H7 (cell line): ENCODE data around the gene OR5A1. TPM values are rescaled to one million over a fixed set of nuclear protein-coding genes. Genes with fewer than 3 reads are reported as not detected.

Source experiments
- DNase-seq: peaks from one replicate; pipeline ENCODE4 v3.0.0; 2012
- H3K27me3 ChIP-seq: 2 replicates; pipeline ENCODE4 v1.6.0; 2011; ENCODE audit warnings: mild to moderate bottlenecking, low read length; ENCODE audit not compliant: control insufficient read depth, insufficient read depth
- H3K36me3 ChIP-seq: replicated peaks from 2 replicates; pipeline ENCODE4 v1.5.1; 2011; ENCODE audit warnings: low read length; ENCODE audit not compliant: control insufficient read depth, insufficient read depth
- H3K4me3 ChIP-seq: 2 replicates; pipeline ENCODE4 v1.5.1; 2011; ENCODE audit warnings: low read depth, mild to moderate bottlenecking, control low read depth, low read length, moderate library complexity; ENCODE audit not compliant: insufficient read depth
- total RNA-seq: library from RNA; depleted of rRNA; stranded (reverse); fragments of >200 nt; shearing (Covaris generic); gene quantifications from 2 replicates; pipeline ENCODE4 v1.2.3, GENCODE V29; 2014; rRNA removed

The OR5A1 gene
- not detected in 2 replicates for total RNA-seq

DNA sequence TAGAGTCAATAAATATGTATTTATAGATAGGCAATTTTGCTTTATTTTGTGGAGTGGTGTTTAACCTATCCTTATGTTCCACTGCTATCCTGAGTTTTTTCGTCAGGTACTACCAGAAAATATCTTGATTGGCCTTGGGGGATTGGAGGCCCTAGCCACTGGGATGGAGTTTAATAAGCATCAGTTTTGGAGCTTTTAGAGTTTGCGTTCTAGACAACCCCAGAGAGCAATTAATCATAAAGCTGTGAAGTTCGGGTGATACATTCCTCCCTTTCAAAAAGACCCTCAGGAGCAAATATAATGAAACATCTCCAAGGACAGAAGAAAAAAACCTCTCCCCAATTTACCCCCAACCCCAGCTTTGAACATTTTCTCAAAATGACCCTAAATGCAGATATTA, at the start of gene OR5A1:
TSS of gene OR5A1 (plus strand) at position 301 of the 400 bp plus-strand sequence. CDS start 6,700 bp downstream, outside the sequence.
- Histone ChIP-seq H3K4me3 (no peak within 1 kb of the TSS), H3K36me3 (no peaks in the 10 kb centered on the region), H3K27me3 (no peaks in the 10 kb centered on the region)
- no peak for DNase-seq

DNA sequence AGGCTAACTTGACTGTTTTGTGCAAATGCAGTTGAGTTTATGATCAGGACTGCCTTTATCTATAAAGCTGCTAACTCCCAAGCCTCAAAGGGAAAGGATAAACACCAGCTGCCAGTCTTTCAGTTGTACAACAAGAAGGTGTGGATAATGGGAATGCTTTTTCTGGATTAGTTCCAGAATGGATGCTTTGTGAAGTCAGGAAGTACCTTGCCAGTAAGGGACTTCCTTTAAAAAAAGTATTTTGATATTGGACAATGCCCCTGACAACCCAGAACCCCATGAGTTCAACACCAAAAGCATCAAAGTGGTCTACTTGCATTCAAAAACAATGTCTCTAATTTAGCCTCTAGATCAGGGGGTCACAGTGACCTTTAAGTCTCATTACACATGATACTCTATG, 42.1 kb upstream of the OR5A1 start:
- no peak for DNase-seq
- no peaks in the 10 kb centered on the region for H3K36me3 ChIP-seq
- H3K4me3 ChIP-seq, result no peak overlapping the region
- H3K27me3 ChIP-seq, result no peaks in the 10 kb centered on the region

DNA sequence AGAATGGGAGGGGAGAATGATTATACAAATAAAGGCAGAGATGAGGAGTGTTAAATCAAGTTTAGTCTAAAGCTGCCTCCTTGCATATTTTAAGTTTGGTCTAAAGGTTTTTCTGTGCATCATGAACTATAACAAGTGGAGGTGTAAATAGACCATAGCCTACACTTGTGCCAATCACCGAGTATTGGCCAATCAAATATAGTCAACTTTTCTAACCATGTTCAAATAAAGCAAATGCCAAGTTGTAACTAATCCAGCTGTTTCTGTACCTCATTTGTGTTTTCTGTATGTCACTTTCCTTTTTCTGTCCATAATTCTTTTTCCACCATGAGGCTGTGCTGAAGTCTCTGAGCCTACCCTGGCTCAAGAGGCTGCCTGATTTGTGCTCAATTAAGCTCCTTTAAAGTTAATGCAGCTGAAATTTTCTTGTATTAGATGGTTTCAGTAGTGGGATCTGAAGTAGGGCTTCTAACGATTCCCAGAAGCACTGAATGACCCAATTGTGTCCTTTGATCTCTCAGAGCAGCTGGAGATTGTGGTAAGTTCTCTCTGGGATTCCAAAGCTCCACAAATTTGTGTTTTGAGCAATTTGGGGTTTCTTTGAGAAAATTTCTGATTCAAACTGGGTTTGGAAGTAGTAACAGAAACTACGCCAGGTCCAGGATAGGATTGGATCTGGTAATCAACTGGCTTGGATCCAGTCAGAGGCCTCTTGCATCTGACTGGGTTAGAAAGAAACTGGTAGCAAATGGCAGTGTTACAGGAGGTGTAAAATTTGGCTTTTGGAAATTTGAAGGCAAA, 35.6 kb upstream of the OR5A1 start:
- no peaks in the 10 kb centered on the region for H3K27me3 ChIP-seq
- H3K4me3 ChIP-seq, result no peak overlapping the region
- no peak for DNase-seq
- H3K36me3 ChIP-seq, result no peaks in the 10 kb centered on the region; the same call in 1 of the 2 replicates

DNA sequence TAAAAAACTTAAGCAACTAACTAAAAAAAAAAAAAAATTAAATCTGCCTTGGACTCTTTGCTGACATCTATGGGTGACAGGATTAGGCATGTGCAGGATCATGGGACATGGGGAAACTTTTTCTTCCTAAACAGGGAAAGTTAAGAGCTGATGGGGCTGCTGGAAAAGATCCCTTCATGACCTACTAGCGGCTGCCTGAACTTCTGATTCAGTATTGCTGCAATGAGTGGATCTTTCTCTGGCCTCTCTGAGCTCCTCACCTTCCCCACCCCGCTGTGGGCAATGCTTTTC, 35.1 kb upstream of the OR5A1 start:
- Histone ChIP-seq H3K4me3 (no peak overlapping the region), H3K27me3 (no peaks in the 10 kb centered on the region), H3K36me3 (no peaks in the 10 kb centered on the region; the same call in 1 of the 2 replicates)
- no peak for DNase-seq

DNA sequence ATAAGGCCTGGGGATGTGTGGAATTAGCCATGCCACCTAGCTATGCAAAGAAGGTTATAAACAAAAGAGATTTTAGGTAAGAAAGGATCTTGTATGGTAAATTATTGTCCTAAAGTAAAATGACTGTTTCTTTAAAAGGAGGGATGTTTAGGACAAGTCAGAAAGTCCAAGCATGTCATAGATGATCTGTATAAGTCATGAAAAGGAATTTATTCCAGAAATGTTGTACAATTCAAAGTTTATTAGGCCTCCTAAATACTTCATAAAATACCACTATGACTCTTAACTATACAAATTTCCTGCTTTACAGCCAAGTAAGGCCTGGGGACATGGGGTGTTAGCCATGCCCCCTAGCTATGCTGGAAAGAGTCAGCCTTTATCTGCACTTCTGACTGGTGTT, 32.7 kb upstream of the OR5A1 start:
- H3K4me3 ChIP-seq, result no peak overlapping the region
- no peak for DNase-seq
- no peaks in the 10 kb centered on the region for H3K27me3 ChIP-seq
- H3K36me3 ChIP-seq, result no peaks in the 10 kb centered on the region; the same call in 1 of the 2 replicates

DNA sequence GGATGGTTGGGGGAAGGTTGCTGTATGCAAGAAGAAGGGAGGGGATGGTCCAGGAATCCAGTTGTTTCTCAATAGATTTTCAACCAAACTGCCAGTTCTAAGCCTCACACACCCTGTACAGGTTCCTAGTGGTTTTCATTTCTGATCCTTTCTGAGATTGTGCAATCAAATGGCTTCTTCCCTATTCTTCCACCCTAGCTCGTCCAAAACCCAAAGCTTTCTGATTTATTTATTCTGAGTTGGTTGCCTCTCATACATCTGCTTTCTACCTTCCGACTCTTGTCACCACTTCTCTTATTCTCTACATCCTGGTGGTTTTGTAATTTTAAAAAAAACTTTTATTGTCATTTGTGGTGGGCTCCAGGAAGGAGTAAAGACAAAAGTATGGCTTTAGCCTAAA, 22.6 kb upstream of the OR5A1 start:
- H3K36me3 ChIP-seq, result no peaks in the 10 kb centered on the region
- no peak for DNase-seq

DNA sequence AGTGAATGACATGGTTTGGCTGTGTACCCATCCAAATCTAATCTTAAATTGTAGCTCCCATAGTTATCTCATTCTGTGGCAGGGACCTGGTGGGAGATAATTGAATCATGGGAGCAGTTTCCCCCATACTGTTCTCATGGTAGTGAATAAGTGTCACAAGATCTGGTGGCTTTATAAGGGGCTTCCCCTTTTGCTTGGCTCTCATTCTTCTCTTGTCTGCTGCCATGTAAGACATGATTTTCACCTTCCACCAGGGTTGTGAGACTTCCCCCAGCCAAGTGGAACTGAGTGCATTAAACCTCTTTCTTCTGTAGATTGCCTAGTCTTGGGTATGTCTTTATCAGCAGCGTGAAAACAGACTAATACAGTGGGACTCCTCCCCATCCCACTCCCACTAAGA, 21.2 kb upstream of the OR5A1 start:
- no peak for DNase-seq
- H3K27me3 ChIP-seq, result no peaks in the 10 kb centered on the region
- H3K36me3 ChIP-seq, result no peaks in the 10 kb centered on the region
- H3K4me3 ChIP-seq, result no peak overlapping the region

More for the DNA sequence above, 22.6 kb upstream of the OR5A1 start:
- H3K27me3 ChIP-seq, result no peaks in the 10 kb centered on the region
- H3K4me3 ChIP-seq, result no peak overlapping the region

DNA sequence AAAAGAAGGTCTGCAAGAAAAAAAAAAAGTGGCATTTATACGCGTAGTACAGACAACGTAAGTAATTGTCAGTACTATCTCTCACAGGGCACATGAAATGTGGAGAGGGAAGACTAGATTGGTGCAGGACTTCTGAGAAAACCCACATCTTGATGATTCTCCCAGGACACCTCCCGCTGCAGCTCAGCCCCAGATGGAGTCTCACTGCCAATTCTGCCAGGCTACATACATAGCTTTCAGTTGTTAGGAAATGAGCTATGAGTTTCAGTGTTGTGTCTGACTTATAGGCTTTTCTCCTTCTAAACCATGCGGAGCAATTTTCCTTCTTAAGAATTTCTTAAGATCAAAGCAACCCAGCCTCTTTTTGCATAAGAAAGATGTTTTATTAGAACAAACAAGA, 19.7 kb upstream of the OR5A1 start:
- DNase-seq, result no peak
- Histone ChIP-seq H3K36me3 (no peaks in the 10 kb centered on the region), H3K27me3 (no peaks in the 10 kb centered on the region), H3K4me3 (no peak overlapping the region)

DNA sequence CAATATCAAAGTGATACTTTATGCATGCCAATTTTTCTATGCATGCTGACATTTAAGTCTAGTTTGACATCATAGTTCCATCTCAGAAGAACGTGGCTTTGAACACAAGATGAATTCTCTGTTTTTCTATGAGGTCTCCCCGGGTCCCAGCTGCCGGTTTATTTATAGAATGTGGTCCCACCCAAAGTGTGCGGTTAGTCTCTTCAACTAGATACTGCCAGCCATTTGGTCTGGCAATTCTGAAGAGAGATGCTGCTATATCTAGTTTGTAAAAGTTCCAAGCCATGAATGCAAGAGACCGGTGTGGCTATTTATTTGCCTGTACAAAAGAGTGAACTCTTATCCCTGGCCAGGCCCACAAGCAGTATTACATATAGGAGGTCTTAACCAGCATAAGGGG, 19.2 kb upstream of the OR5A1 start:
- DNase-seq, result no peak
- Histone ChIP-seq H3K4me3 (no peak overlapping the region), H3K36me3 (no peaks in the 10 kb centered on the region), H3K27me3 (no peaks in the 10 kb centered on the region)

DNA sequence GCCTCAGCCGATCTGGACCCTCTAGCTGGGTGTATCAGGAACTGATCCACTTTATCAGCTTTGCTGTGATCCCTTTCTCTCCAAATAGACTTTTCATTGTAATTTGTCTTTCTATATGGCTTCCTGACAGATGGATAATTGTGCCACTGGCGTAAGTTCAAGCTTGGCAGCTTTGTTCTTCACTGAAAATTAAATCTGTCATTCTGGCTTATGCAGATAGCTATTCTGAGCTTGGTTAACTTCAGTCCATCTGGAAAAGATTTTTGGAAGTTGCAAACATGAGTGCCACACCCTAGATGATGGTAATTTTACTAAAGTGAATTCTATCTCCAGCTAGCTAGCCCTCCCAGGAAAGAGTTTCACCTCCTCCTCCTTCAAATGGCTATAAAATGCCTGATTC, 18.1 kb upstream of the OR5A1 start:
- Histone ChIP-seq H3K27me3 (no peaks in the 10 kb centered on the region), H3K4me3 (no peak overlapping the region), H3K36me3 (no peaks in the 10 kb centered on the region)
- no peak for DNase-seq

DNA sequence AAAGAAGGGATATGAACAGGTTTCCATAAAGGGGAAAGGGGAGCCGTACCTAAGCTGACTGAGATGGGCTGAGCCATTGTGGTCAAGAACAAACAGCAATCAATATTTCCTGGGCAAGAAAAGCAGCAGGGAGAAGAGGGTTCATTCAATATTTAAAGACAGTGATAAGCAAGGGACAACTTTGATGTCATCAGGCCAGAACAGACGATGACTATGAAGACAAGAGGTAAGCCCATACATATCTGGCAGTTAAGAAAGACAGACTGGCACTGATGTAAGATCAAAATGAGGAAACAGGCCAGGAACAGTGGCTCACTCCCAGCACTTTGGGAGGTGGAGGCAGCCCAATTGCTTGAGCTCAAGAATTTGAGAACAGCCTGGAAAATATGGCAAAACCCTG, 12.4 kb upstream of the OR5A1 start:
- no peak overlapping the region for H3K4me3 ChIP-seq
- no peaks in the 10 kb centered on the region for H3K27me3 ChIP-seq
- H3K36me3 ChIP-seq, result no peaks in the 10 kb centered on the region
- DNase-seq, result no peak

DNA sequence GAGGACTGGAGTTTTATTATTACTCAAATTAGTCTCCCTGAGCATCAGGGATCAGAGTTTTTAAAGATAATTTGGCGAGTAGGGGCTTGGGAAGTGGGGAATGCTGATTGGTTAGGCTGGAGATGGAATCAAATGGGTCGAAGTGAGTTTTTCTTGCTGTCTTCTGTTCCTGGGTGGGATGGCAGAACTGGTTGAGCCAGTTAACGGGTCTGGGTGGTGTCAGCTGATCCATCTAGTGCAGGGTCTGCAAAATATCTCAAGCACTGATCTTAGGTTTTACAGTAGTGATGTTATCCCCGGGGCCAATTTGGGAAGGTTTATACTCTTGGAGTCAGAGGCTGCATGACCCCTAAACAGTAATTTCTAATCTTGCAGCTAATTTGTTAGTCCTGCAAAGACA, 11.1 kb upstream of the OR5A1 start:
- Histone ChIP-seq H3K36me3 (no peaks in the 10 kb centered on the region), H3K4me3 (no peak overlapping the region), H3K27me3 (no peaks in the 10 kb centered on the region)
- no peak for DNase-seq

DNA sequence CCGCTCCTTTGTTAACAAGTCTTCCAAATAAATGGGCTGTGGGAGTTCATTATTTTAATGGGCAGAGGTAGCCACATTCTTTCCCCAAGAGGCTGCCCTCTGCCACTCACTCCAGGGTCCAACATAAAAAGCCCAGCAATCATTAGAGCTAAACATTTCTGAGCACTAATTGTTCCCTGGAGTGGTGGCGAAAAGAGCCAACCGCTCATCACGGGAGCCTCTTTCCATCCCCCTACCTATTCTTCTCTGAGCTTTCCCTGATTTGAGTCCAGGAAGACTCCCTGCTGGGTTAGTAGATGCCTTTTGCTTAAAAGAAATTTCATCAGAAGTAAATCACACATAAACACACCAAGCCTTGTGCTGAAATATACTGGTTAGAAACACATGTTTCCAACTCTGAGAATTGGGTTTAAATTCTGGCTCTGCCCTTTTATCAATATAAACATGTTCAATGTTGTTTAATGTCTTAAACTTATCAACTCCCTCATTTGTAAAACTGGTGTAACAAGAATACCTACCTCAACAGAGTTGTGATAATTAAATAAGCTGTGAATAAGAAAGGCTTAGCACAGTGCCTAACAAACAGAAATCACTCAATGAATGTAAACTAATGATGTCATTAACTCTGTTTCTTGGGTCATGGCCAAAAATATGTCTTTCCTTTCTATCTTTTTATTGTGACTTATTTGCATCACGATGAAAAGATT, 9.8 kb upstream of the OR5A1 start, which contains the start of gene OR5A2:
TSS of gene OR5A2 (minus strand) at position 53 of the 707 bp plus-strand sequence. CDS start 3,460 bp downstream, outside the sequence.
- Histone ChIP-seq H3K27me3 (no peaks in the 10 kb centered on the region), H3K4me3 (no peak within 1 kb of the TSS), H3K36me3 (no peaks in the 10 kb centered on the region)
- DNase-seq, result peak; percentile 40

DNA sequence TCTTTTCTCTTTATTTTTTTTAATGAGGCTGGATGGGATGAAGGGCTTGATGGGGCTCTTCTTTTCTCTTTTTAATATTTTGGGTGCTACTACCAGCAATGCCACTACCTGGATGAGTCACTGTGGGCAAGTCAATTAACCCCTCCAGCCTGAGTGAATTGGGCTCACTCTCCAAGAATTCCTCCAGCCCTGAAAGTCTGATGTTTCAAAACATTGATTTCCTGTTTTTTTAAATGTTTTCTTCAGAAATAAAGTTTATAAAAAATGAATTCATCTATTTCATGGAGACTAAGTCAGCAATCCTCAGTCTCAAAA, 9.2 kb upstream of the OR5A1 start:
- DNase-seq, result no peak
- no peaks in the 10 kb centered on the region for H3K36me3 ChIP-seq
- H3K4me3 ChIP-seq, result no peak overlapping the region
- H3K27me3 ChIP-seq, result no peaks in the 10 kb centered on the region

DNA sequence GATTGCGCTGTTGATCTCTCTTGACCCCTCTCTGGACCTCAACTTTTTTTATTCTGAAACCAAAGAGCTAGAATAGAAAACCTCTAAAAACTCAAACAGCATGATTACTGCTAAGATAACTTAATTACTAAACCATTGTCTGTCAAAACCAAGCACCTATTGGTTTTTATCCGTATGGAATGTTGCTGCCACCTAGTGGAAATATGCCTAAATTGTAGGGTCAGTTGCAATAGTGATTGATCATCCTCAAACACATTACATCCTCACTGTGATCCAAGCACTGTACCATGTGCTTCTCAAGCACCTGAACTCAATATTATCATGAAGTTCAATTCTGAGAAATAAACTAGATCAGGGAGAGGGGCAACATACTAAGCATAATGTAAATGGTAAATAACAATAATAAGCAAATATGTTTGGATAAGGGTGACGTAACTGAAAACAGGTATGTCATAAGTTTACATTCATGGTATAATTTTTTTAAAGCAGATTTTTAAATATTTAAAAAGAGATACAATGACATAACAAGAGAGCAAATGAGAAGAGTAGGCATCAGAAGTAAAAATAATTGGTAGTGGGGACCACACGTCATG, 6.2 kb upstream of the OR5A1 start:
- no peaks in the 10 kb centered on the region for H3K27me3 ChIP-seq
- DNase-seq, result peak; percentile 34
- no peak overlapping the region for H3K4me3 ChIP-seq
- H3K36me3 ChIP-seq, result no peaks in the 10 kb centered on the region
